Astrocyte (in vitro differentiated cells and primary cell): ENCODE results near the gene AOAH. TPM values are rescaled to one million over a fixed set of nuclear protein-coding genes. Genes with fewer than 3 reads are reported as not detected.
"Not testable (repeated sequence)": the region's sequence is repeated elsewhere in the genome, so short reads cannot be mapped to it uniquely, and the experiment has no call there.

Source experiments
- DNase-seq: peaks from one replicate; pipeline ENCODE4 v3.0.0-alpha.2; 2010; ENCODE audit warnings: low read depth
- FAIRE-seq: peaks from 2 replicates; lab custom pipeline; 2011; peaks lifted over from hg19 to GRCh38; lab: Jason Lieb, UNC
- H2AFZ ChIP-seq: 2 replicates; pipeline ENCODE4 v1.6.0; 2012; ENCODE audit warnings: low read depth, low read length, inconsistent platforms
- H3K27ac ChIP-seq: 2 replicates; pipeline ENCODE4 v1.5.1; 2011; ENCODE audit warnings: low read depth, low read length, inconsistent platforms
- H3K27me3 ChIP-seq: 2 replicates; pipeline ENCODE4 v1.6.0; 2011; ENCODE audit warnings: low read length, inconsistent platforms; ENCODE audit not compliant: insufficient read depth
- H3K36me3 ChIP-seq: 2 replicates; pipeline ENCODE4 v1.5.1; 2011; ENCODE audit warnings: low read length, inconsistent platforms; ENCODE audit not compliant: insufficient read depth
- H3K4me1 ChIP-seq: 2 replicates; pipeline ENCODE4 v1.5.1; 2011; ENCODE audit warnings: low read length, inconsistent platforms; ENCODE audit not compliant: insufficient read depth
- H3K4me2 ChIP-seq: 2 replicates; pipeline ENCODE4 v1.6.0; 2012; ENCODE audit warnings: low read length, inconsistent platforms
- H3K4me3 ChIP-seq: 2 replicates; pipeline ENCODE4 v1.5.1; 2011; ENCODE audit warnings: low read depth, mild to moderate bottlenecking, low read length, inconsistent platforms; ENCODE audit not compliant: insufficient read depth
- H3K79me2 ChIP-seq: 2 replicates; pipeline ENCODE4 v1.6.0; 2012; ENCODE audit warnings: mild to moderate bottlenecking, low read length, inconsistent platforms; ENCODE audit not compliant: insufficient read depth
- H3K9ac ChIP-seq: 2 replicates; pipeline ENCODE4 v1.6.0; 2012; ENCODE audit warnings: mild to moderate bottlenecking, low read length, inconsistent platforms
- H3K9me3 ChIP-seq: 2 replicates; pipeline ENCODE4 v1.5.1; 2012; ENCODE audit warnings: low read depth, mild to moderate bottlenecking, low read length, inconsistent platforms; ENCODE audit not compliant: insufficient read depth
- H4K20me1 ChIP-seq: 2 replicates; pipeline ENCODE4 v1.6.0; 2012; ENCODE audit warnings: low read length, inconsistent platforms; ENCODE audit not compliant: insufficient read depth
- H3K27ac Mint-ChIP-seq: one replicate; pipeline ENCODE4 v1.8.0; 2021; ENCODE audit warnings: mild to moderate bottlenecking, mixed read lengths; ENCODE audit not compliant: unreplicated experiment
- H3K27me3 Mint-ChIP-seq: one replicate; pipeline ENCODE4 v1.8.0; 2021; ENCODE audit warnings: low read depth, mixed read lengths; ENCODE audit not compliant: unreplicated experiment
- H3K36me3 Mint-ChIP-seq: one replicate; pipeline ENCODE4 v1.8.0; 2021; ENCODE audit warnings: low read depth, mixed read lengths; ENCODE audit not compliant: unreplicated experiment
- H3K4me1 Mint-ChIP-seq: one replicate; pipeline ENCODE4 v1.8.0; 2021; ENCODE audit warnings: low read depth, mixed read lengths; ENCODE audit not compliant: unreplicated experiment
- H3K4me3 Mint-ChIP-seq: one replicate; pipeline ENCODE4 v1.8.0; 2021; ENCODE audit warnings: mild to moderate bottlenecking, moderate library complexity, mixed read lengths; ENCODE audit not compliant: unreplicated experiment
- H3K9me3 Mint-ChIP-seq: one replicate; pipeline ENCODE4 v1.8.0; 2021; ENCODE audit warnings: mild to moderate bottlenecking, mixed read lengths; ENCODE audit not compliant: unreplicated experiment
- EZH2 ChIP-seq: IDR thresholded peaks from 2 replicates; pipeline ENCODE4 v1.6.1; 2012; ENCODE audit warnings: mild to moderate bottlenecking, low read length, inconsistent platforms; ENCODE audit not compliant: insufficient read depth
- total RNA-seq: library from RNA; stranded (reverse); gene quantifications from 2 replicates; pipeline ENCODE4 v1.2.1, GENCODE V29; 2021
- TF ChIP-seq, protein P1 (sequence below): IDR thresholded peaks from 2 replicates; pipeline ENCODE4 v1.5.1; 2011; ENCODE audit warnings: low read depth, mild to moderate bottlenecking, inconsistent platforms, low read length, moderate library complexity; ENCODE audit not compliant: insufficient read depth

AOAH gene
- total RNA-seq, 1 donor from 2014 or later: not detected

- H3K27me3 Mint-ChIP-seq: peaks cover 2% of the 10 kb centered on the region
- TF ChIP-seq EZH2: no peak
- TF ChIP-seq, protein P1, sequence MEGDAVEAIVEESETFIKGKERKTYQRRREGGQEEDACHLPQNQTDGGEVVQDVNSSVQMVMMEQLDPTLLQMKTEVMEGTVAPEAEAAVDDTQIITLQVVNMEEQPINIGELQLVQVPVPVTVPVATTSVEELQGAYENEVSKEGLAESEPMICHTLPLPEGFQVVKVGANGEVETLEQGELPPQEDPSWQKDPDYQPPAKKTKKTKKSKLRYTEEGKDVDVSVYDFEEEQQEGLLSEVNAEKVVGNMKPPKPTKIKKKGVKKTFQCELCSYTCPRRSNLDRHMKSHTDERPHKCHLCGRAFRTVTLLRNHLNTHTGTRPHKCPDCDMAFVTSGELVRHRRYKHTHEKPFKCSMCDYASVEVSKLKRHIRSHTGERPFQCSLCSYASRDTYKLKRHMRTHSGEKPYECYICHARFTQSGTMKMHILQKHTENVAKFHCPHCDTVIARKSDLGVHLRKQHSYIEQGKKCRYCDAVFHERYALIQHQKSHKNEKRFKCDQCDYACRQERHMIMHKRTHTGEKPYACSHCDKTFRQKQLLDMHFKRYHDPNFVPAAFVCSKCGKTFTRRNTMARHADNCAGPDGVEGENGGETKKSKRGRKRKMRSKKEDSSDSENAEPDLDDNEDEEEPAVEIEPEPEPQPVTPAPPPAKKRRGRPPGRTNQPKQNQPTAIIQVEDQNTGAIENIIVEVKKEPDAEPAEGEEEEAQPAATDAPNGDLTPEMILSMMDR: peak; percentile 84
- FAIRE-seq: no peak
Measured at GRCh38 chr7:36487756-36488336, 236.4 kb downstream of the AOAH start.

GRCh38 chr7:36486336-36486735 lies 238.0 kb downstream of the AOAH start:
- Mint-ChIP-seq H3K27ac (no peak overlapping the region), H3K36me3 (no peaks in the 10 kb centered on the region), H3K9me3 (peaks cover 2% of the 10 kb centered on the region), H3K4me1 (no peaks in the 10 kb centered on the region), H3K4me3 (no peak overlapping the region), H3K27me3 (peaks cover 2% of the 10 kb centered on the region)
- Histone ChIP-seq H3K4me3 (no peak overlapping the region), H3K4me2 (no peak overlapping the region), H3K9me3 (no peaks in the 10 kb centered on the region), H3K36me3 (no peaks in the 10 kb centered on the region), H2AFZ (no peak overlapping the region), H3K9ac (no peak overlapping the region), H3K4me1 (no peaks in the 10 kb centered on the region), H3K79me2 (no peaks in the 10 kb centered on the region), H3K27ac (no peak overlapping the region), H3K27me3 (no peaks in the 10 kb centered on the region), H4K20me1 (no peaks in the 10 kb centered on the region)
- DNase-seq (no peak), FAIRE-seq (no peak)
- TF ChIP-seq, protein P1: no peak
- TF ChIP-seq EZH2: no peak

More at GRCh38 chr7:36487756-36488336, 236.4 kb downstream of the AOAH start:
- Histone ChIP-seq H3K9ac (no peak overlapping the region), H3K4me1 (no peaks in the 10 kb centered on the region), H3K27me3 (no peaks in the 10 kb centered on the region), H4K20me1 (no peaks in the 10 kb centered on the region), H3K9me3 (no peaks in the 10 kb centered on the region), H3K4me3 (no peak overlapping the region), H3K27ac (no peak overlapping the region), H3K4me2 (no peak overlapping the region), H3K36me3 (no peaks in the 10 kb centered on the region), H2AFZ (no peak overlapping the region), H3K79me2 (no peaks in the 10 kb centered on the region)
- Mint-ChIP-seq H3K9me3 (peaks cover 3% of the 10 kb centered on the region), H3K4me1 (no peaks in the 10 kb centered on the region), H3K27ac (no peak overlapping the region), H3K4me3 (no peak overlapping the region), H3K36me3 (no peaks in the 10 kb centered on the region)
- DNase-seq: peak; percentile 23

DNA sequence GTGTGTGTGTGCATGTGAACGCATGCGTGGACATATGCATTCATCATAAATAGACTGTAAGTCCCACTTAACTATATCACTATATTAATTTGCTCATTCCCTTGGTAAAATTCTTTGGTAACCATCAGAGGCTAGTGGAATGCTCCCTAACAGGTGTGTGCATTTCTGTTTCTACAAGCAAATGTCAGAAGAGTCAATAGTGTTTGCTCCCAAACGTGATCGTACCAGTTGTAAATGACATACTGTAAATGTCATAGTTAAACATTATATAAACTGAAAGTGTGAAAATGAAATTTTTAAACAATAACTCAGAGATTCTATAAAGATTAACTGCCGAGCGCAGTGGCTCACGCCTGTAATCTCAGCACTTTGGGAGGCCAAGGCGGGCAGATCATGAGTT lies 240.0 kb downstream of the AOAH start:
- H3K4me3 ChIP-seq: no peak overlapping the region
- H3K36me3 ChIP-seq: no peaks in the 10 kb centered on the region
- DNase-seq: no peak
- no peak overlapping the region for H3K4me2 ChIP-seq
- H3K4me3 Mint-ChIP-seq: no peak overlapping the region
- peaks cover 2% of the 10 kb centered on the region for H3K27me3 Mint-ChIP-seq
- no peak overlapping the region for H2AFZ ChIP-seq
- H3K27ac Mint-ChIP-seq: no peak overlapping the region
- H3K4me1 ChIP-seq: no peaks in the 10 kb centered on the region
- no peak overlapping the region for H3K27ac ChIP-seq
- H3K9me3 Mint-ChIP-seq: peaks cover 2% of the 10 kb centered on the region
- H3K79me2 ChIP-seq: no peaks in the 10 kb centered on the region
- TF ChIP-seq, protein P1: no peak
- TF ChIP-seq EZH2: no peak
- no peak overlapping the region for H3K9ac ChIP-seq
- H3K9me3 ChIP-seq: no peaks in the 10 kb centered on the region
- no peaks in the 10 kb centered on the region for H3K36me3 Mint-ChIP-seq
- H4K20me1 ChIP-seq: no peaks in the 10 kb centered on the region
- no peaks in the 10 kb centered on the region for H3K4me1 Mint-ChIP-seq
- no peaks in the 10 kb centered on the region for H3K27me3 ChIP-seq
- FAIRE-seq: no peak

DNA sequence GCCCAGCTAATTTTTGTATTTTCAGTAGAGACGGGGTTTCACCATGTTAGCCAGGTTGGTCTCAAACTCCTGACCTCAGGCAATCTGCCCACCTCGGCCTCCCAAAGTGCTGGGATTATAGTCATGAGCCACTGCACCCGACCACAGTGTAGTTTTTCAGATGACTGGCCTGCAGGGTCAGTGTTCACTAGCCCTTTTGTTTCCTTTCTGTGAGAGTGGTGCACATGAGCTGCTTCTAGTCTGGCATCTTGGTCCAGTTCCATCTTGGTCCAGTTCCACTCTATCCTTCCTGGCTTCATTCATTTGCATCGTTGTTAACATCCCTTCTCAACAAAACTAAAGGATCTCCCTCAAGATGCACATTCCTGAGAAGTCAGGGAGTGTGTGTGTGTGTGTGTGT lies 240.4 kb downstream of the AOAH start:
- H3K9me3 ChIP-seq, H3K4me3 Mint-ChIP-seq, H3K79me2 ChIP-seq, H4K20me1 ChIP-seq, H3K4me2 ChIP-seq, H3K27ac ChIP-seq, H2AFZ ChIP-seq, H3K27me3 ChIP-seq, H3K36me3 Mint-ChIP-seq, H3K27me3 Mint-ChIP-seq, FAIRE-seq, H3K9ac ChIP-seq, H3K4me3 ChIP-seq, H3K27ac Mint-ChIP-seq, H3K9me3 Mint-ChIP-seq, H3K36me3 ChIP-seq, DNase-seq, H3K4me1 Mint-ChIP-seq, H3K4me1 ChIP-seq: not testable (repeated sequence)
